ENCODE measurements around the gene LOXL1. TPM values are rescaled to one million over a fixed set of nuclear protein-coding genes. Genes with fewer than 3 reads are reported as not detected.

The LOXL1 gene
- total and polyA plus RNA-seq, 10 of the 15 experiments (the other 5 are each of a cell fraction or from before 2014, with no cell fraction given): 0.07 to 0.15 TPM; not detected in 8

- TF ChIP-seq CTCF (IDR thresholded peaks at IDR 0.05 in 2 of 3, conservative IDR thresholded peaks at IDR 0.05 in 1 of 3; ENCODE audit: control insufficient read depth in 2 of 3, extremely low read depth in 1 of 3, insufficient read depth in 1 of 3, low read depth in 3 of 3, low read length in 3 of 3) (peak; percentile 92 to 95 (median 93); a peak in 5 of 6 replicates), DPF2 (IDR thresholded peaks at IDR 0.05) (no peak), BACH1 (IDR thresholded peaks at IDR 0.05; ENCODE audit: borderline replicate concordance) (no peak), YY1 (IDR thresholded peaks at IDR 0.05; ENCODE audit: low read depth, low read length) (0 out of 2 replicates have a peak, but pooled peaks have one; percentile 37)
These were observed 18.0 kb upstream of the LOXL1 start (continued) for GRCh38 chr15:73908030-73908821.

GRCh38 chr15:73908822-73909122, 17.5 kb upstream of the LOXL1 start:
- H4K20me1 ChIP-seq (ENCODE audit: control insufficient read depth, insufficient read depth): no peaks in the 10 kb centered on the region
- no peak overlapping the region for H2AFZ ChIP-seq (ENCODE audit: control insufficient read depth, low read depth, low read length)
- no peaks in the 10 kb centered on the region for H3K36me3 ChIP-seq (ENCODE audit: control insufficient read depth in 2 of 2, insufficient read depth in 2 of 2, low read length in 1 of 2)
- H3K27ac ChIP-seq (ENCODE audit: control insufficient read depth, insufficient read depth): no peak overlapping the region
- no peak overlapping the region for H3K4me2 ChIP-seq (ENCODE audit: control insufficient read depth, insufficient read depth)
- no TSS peak for BruUV-seq (replicated peaks)
- SMC1A ChIA-PET (ENCODE audit: uncharacterized antibody, unreplicated experiment): interaction anchor here (1.2 to 4.8 kb wide), 2 partner anchors 35 to 39 kb away, joined by 3 to 43 read pairs; partner anchors contain the start of gene TBC1D21
- in situ Hi-C loops (cut with MboI) (no loop called here), intact Hi-C loops (cut with micrococcal nuclease; ENCODE audit: unreplicated experiment) (loop anchor here (1.0 kb wide), 1 partner anchor 34 kb away; no protein-coding TSS in a partner anchor)
- no peak for FAIRE-seq
- H3K4me3 ChIP-seq: no peak overlapping the region
- WGBS (ENCODE audit: insufficient coverage, insufficient replicate concordance, low lambda C conversion rate, missing lambda C conversion rate): 13% methylated on average over 2 of the region's 2 CpGs
- POLR2A ChIA-PET: no interaction called here
- RAD21 ChIA-PET (ENCODE audit: unreplicated experiment): no interaction called here
- peaks cover 0 to 6% of the 10 kb centered on the region in 2 experiments; a peak in 2 of 4 replicates for H3K27me3 ChIP-seq (replicated peaks in 1 of 2; ENCODE audit: control insufficient read depth in 2 of 2, insufficient read depth in 2 of 2, low read length in 1 of 2)
- ATAC-seq: no peak; the same call in 2 of the 3 replicates
- CTCF ChIA-PET: interaction anchor here (0.6 to 8.8 kb wide), 7 partner anchors 12 to 569 kb away, joined by 3 to 116 read pairs (median 3); partner anchors contain the start of gene TBC1D21
- H3K4me1 ChIP-seq (ENCODE audit: control insufficient read depth, insufficient read depth, low read length): no peaks in the 10 kb centered on the region
- no peak for DNase-seq (ENCODE audit: low read depth, low spot score)
- no peaks in the 10 kb centered on the region for H3K79me2 ChIP-seq (ENCODE audit: control insufficient read depth, insufficient read depth, low read length)
- H3K9me3 ChIP-seq (replicated peaks; ENCODE audit: control insufficient read depth, insufficient read depth, low read length): no peaks in the 10 kb centered on the region
- no peak overlapping the region for H3K9ac ChIP-seq (ENCODE audit: control insufficient read depth, insufficient read depth, low read length)
- TF ChIP-seq RFX5 (IDR thresholded peaks at IDR 0.05; ENCODE audit: low read depth, low read length) (no peak), MEF2A (IDR thresholded peaks at IDR 0.05; ENCODE audit: insufficient read depth, low read depth, low read length) (no peak), HSF1 (IDR thresholded peaks at IDR 0.05; ENCODE audit: low read depth, low read length) (no peak), NRF1 (conservative IDR thresholded peaks at IDR 0.05; ENCODE audit: low read depth, low read length) (no peak), BCL3 (IDR thresholded peaks at IDR 0.05; ENCODE audit: borderline replicate concordance, insufficient read depth, low read depth, low read length, poor library complexity, severe bottlenecking) (no peak), BRCA1 (IDR thresholded peaks at IDR 0.05; ENCODE audit: low read depth, low read length) (no peak), HDAC2 (IDR thresholded peaks at IDR 0.05) (no peak), ZBTB40 (IDR thresholded peaks at IDR 0.05; ENCODE audit: borderline replicate concordance) (no peak)
